Measurements from ENCODE around the gene PRAC2.
"Not testable (repeated sequence)": the region's sequence is repeated elsewhere in the genome, so short reads cannot be mapped to it uniquely, and the experiment has no call there.

PRAC2 gene

DNA sequence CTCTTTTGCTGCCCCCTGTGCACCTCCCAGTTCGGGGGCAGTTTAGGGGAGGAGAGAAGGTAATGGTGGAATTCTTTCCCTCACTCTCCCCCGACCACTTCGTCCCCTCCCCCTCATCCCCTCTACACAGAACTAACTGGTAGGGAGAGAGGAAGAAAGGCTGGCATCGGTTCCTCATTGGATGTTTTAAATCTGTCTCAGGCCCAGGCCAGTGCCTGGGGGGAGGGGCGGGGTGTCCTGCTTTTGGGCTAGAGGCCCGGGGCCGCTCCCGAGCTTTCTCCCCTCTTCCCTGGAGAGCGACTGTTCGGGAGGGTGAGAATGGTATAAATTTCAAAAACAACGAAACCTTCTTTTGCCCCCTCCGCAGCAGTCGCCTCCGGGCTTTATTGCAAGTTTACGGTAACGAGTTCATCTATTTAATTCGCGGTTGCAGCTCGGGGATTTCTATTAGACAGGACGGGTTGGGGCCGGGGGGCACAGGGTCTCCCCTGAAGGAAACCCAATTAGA lies at the start of gene PRAC2:
Gene PRAC2, plus strand, starts transcription at position 271 of the 508 bp plus-strand sequence. CDS start 1,226 bp downstream, outside the sequence.
- no peak for DNase-seq

- no peak for DNase-seq
Measured at GRCh38 chr17:48676963-48677558, 45.9 kb upstream of the PRAC2 start.

- DNase-seq = no peak
Measured at GRCh38 chr17:48678141-48678971, 44.6 kb upstream of the PRAC2 start.

GRCh38 chr17:48679385-48680096 lies 43.4 kb upstream of the PRAC2 start:
- DNase-seq = no peak

- no peak for DNase-seq
Measured at GRCh38 chr17:48681609-48682008, 41.4 kb upstream of the PRAC2 start.

GRCh38 chr17:48690655-48691054 lies 32.3 kb upstream of the PRAC2 start:
- no peak for DNase-seq

- DNase-seq = no peak
Measured at GRCh38 chr17:48692049-48692448, 30.9 kb upstream of the PRAC2 start.

DNA sequence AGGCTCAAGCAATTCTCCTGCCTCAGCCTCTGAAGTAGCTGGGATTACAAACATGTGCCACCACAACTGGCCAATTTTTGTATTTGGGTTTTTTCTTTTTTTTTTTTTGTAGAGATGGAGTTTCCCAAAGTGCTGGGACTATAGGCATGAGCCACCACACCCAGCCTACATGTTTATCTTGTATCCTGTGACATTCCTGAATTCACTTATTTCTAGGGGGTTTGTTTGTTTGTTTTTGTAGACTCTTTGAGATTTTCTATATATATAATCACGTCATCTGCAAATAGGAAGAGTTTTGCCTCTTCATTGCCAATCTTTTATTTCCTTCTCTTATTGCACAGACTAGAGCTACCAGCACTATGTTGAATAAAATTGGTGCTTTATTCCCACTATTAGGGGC lies 29.8 kb upstream of the PRAC2 start:
- no peak for DNase-seq

- DNase-seq = no peak
Measured at GRCh38 chr17:48701864-48702532, 21.0 kb upstream of the PRAC2 start.

DNA sequence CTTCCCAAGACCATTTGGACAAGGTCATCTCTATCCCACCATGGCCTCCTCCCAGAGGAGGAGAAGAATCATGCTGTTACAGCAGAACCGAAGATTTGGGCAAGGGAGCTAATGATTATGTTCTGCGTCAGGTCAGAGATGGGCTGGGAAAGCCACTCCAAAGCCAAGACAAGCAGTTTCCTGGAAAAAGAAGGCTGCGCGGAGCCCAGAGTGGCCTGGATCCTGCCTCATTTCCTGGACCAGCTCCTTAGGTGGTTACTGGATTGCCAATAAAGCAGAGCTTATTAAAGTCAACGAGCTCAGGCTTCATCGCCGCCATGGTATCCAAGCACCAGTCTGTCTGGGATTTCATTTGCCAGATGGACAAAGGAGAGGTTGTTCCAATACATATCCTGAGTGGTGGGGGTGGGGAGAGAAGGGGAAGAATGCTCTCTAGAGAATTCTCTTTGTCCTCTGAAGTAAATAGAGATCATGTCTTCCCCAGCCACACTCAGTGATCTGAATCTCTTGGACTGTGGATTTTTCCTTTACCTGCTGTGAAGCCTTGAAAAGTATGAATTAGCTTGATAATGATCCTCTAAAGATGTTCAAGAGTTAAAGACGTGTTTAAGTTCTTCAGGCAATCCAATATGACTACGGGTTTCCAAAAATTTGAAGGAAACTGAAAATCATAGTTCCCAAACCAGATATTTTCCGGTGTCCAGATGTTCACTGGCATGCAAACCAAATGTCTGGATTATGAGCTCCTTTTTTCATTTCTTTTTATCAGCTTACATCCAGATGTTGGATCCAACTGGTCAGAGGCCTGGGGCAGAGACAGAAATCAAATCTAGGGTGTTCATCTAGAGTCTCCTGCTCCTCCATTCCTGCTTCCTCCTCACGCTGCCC lies 18.4 kb upstream of the PRAC2 start:
- DNase-seq = no peak

- no peak for DNase-seq
Measured at GRCh38 chr17:48711128-48711527, 11.9 kb upstream of the PRAC2 start.

- no peak for DNase-seq
Measured at GRCh38 chr17:48715496-48716399, 7.2 kb upstream of the PRAC2 start.

DNA sequence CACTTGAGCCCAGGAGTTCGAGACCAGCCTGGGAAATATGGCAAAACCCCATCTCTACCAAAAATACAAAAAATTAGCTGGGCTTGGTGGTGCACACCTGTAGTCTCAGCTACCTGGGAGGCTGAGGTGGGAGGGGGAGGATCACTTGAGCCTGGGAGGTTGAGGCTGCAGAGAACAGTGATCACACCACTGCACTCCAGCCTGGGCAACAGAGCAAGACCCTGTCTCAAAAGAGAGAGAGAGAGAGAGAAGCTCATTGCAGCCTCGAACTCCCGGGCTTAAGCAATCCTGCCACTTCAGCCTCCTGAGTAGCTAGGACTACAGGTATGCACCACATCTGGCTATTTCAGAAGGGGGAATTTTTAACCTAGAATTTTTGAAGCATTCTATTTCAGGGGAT lies 6.4 kb upstream of the PRAC2 start:
- not testable (repeated sequence) for DNase-seq

- DNase-seq = no peak
Measured at GRCh38 chr17:48717367-48718226, 5.4 kb upstream of the PRAC2 start.

GRCh38 chr17:48718227-48718760 lies 4.7 kb upstream of the PRAC2 start:
- no peak for DNase-seq

DNA sequence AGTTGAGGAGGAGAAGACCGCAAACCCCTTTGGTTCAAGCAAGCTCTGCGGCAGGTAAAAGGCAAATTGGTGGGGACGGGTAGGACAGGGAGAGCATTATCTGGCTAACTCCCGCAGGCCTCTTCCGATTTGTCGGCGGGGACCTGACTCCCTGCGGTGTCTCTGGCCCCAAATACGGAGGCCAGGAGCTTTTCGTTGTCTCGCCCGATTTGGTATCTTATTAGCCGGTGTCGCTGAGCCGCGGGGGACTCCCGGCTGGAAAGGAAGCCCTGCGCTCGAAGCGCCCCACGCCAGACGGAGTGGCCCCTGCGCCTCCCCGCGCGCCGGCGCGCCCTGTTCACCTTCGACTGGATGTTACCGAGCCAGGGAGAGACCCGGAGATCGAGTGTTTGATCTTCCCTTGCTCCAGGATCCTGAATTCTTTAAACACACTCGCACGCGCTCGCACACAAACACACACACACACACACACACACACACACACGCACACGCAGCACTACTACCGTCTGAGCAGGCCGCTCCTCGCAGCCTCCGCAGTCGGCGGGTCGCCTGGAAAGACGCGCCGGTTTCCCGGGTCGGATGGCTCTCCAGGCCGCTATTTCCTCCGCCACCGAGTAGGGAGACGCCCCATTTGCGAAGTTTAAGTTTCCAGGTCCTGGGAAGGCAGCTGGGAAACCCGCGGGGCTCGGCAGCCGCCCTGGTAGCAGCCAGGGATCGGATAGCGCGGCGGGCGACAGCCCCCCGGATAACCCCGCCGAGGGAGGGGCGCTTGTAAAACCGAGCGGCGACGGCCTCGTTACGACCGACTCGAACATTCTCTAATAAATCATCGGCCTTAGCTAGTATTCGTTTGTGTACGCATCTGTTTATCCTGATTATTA lies 4.0 kb upstream of the PRAC2 start:
- DNase-seq = no peak

DNA sequence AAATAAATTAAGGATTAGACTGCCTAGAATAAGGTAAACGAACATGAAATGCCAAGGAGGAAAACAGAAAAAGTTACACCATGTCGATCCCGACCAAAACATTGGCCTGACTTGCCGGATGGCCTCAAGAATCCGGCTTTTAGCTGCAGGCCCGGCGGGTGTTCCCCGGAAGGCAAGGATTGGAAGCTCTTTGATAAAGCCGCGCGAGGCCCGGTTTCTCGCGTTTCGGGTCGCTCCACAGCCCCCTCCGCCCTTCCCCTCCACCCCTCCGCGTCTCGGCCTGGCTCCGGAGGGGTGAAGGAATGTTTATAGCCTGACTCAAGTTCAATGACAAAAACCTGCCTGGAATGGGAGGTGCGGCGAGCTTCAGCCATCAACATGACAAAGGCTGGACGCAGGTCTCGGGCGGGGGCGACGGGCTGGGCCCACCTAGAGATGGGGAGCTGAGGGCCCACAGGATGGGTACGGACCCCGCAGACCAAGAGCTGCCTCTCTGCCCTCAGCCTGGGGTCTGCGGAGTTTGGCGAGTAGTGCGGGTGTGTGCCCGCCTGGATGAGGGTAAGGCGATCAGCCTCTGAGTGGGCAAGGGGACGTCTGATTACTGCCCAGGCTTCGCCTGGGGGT lies 3.2 kb upstream of the PRAC2 start:
- DNase-seq = no peak

Measured in NCI-H1417 treated with DMSO at 0.1 percent for 48 hours (cell line).